Activated T-helper 1 cell treated with anti-CD3 and anti-CD28 coated beads, Interleukin-2, amount 50 U/mL, for 16 hours (primary cell): ENCODE results near the gene XYLT1.
"Not testable (repeated sequence)": the region's sequence is repeated elsewhere in the genome, so short reads cannot be mapped to it uniquely, and the experiment has no call there.

Source experiments
- DNase-seq, 2 donors: peaks; one replicate each; pipeline ENCODE4 v3.0.0-alpha.2; 2020; ENCODE audit warnings: low read depth in 1 of 2, low spot score in 1 of 2

XYLT1 gene

DNA sequence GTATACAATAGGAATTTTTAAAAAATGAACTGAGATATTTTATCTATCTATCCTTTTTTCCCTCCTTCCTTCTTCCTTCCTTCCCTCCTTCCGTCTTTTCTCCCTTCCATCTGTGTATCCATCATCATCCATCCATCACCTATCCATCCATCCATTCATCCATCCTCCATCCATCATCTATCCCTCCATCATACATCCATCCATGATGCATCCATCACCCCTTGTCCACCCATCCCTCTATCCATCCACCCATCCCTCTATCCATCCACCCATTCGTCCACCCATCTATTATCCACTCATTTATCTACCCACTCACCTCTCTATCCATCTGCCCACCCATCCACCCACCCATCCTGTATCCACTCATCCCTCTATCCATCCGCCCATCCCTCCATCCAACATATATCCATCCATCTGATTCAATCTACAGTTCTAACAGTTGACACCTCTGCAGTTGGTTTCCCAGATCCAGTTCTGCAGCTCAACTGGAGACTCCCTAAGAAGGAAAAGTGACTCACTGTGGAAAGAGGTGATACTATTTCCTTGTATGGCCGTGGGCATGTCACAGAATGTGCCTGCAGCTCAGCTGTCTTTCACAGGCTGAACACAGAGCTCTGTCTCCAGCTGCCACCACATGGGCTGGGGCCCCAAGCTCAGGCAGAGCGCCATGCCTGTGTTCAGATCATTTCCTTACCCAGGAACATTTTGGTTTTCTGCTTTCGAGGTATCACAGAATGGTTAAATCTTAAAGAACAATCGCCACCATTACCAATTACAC is 130.8 kb downstream of the XYLT1 start:
- DNase-seq = no peak

DNA sequence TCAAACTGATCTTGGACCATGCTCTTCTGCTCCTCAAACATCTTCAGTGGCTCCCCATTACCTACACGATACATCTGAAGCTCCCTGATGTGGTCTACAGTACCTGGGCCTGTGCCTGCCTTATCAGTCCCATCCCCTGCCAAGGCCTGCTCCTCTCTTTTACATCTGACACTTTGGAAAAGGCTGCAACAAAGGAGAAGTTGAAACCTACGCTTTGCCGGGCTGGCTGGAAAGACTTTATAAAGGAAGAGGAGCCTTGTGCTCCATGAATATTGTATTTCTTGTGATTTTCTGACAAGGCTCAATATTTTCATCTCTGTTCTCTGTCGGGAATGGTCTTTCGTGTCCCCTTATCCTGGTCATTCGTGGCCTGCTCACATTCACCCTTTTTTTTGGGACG is 132.5 kb downstream of the XYLT1 start:
- DNase-seq = no peak

DNA sequence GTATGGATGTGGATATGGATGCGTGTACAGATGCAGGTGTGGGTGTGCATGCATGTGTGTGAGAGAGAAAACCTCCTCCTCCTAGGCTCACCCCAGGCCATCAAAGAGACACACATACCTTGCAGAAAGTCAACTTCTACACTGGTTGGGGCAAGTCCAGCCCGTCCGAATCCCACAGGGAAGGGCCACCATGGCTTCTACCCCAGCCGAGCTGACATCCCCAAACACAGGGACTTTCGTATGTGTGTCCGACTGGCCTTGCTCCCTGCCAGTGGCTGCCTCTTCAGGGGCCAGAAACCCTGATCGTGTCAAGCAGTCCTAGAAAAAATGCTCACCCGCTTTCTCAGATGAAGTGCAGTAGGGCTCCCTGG is 134.2 kb downstream of the XYLT1 start:
- DNase-seq = no peak

DNA sequence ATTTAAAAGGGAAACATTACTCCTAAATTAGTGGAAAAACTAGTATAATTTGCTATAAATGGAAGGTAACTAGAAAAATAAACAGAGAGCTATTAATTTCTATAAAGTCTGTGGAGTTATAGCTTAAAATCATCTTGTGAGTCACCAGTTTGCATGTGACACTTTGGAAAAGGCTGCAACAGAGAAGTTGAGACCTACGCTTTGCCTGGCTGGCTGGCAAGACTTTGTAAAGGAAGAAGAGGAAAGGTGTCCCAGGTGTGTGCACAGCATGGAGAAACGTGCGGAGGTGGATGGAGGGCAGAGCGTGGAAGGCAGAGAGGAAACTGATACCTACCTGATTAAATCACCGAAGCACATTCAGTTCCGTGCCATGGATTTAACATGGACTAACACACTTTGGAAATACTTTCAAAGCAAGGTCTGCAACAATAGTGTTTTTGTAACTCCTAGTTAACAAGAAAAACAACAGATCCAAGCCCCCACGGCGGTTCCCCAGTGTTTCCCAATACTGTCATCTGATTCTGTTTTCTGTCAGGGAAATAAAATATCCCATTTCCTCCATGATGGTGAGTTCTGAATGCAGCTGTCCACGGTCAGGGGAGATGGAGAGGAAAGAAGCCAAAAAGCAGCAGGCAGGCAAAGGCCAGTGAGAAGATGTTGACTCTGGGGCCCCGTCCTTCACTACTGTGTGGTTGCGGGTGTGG is 134.8 kb downstream of the XYLT1 start:
- DNase-seq = no peak

DNA sequence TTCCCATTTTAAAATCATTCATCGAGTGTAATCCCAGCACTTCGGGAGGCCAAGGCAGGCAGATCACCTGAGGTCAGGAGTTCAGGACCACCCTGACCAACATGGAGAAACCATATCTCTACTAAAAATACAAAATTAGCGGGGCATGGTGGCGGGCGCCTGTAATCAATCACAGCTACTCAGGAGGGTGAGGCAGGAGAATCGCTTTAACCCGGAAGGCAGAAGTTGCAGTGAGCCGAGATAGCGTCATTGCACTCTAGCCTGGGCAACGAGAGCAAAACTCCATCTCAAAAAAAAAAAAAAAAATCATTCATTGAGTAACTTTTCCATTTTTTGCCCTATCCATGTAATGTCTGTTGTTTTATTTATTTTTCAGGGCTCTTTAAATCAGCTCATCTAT is 135.4 kb downstream of the XYLT1 start:
- DNase-seq = not testable (repeated sequence)

DNA sequence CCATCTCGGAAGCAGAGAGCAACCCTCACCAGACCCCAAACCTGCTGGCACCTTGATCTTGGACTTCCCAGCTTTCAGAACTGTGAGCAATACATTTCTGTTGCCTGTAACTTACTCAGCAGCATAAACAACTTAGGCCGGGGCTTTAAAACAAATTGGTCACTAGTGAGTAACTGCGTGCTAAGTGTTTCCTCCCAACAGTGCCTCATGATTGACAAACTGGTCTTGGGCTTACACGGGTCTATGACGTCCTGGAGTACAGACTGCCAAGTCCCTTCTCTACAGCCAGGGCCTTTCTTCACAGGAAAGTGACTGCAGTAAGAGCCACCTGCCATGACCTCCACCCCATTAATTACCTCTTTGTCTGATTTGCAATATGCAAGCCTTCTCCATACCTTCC is 136.7 kb downstream of the XYLT1 start:
- no peak for DNase-seq

DNA sequence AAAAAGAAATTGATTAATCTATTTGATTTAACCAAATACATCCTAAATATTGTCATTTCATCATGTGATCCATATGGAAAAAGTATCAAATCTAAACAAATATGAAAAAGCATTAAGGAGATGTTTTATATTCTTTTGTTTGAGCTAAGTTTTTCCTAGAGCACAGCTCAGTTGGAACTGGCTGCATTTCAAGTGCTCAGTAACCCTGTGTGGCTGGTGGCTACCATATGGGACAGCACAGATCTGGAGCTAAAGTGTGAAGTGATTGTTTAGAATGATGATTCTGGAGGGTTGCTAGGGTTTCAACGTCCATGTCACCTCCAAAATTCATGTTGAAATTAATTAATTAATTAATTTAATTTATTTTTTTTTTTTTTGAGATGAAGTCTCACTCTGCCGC is 137.5 kb downstream of the XYLT1 start:
- DNase-seq = no peak

DNA sequence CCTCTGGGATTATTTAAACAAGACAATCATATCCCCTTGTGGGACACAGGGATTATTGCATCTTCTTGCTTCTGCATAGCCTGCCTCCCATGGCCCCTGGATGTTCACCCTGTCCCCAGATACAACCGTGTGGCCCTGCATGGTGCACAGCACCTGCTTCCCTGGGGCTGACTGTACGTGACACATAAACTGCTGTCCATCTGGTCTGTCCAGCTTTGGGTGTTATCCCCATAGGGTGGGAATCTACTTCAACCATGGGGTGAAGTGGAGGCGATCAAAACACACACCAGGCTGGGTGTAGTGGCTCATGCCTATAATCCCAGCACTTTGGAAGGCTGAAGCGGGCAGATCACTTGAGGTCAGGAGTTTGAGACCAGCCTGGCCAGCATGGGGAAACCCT is 138.8 kb downstream of the XYLT1 start:
- DNase-seq = no peak

DNA sequence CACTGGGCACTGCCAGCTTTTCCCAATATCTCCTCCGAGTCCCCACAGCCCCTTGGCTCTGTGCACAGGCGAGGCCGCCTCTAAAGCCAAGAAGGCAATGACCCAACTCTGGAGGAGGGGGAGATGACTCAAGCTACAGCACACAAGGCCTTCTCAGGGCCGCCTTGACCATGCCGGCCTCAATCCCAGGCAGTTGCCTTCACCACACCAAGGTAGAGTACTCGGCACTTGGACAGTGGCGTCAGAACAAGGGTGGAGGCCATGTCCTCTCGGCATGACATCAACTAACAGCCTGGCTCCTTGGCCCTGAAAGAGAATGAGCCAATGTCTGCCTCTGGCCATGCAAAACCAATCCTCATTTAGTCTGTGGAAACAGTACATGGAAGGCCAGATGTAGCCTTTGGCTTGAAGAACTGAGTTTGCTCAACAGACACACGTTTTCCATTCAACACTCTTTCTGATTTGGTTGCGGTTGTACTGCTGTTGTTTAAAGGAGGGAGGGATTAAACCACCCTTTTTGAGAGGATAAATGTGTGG is 139.6 kb downstream of the XYLT1 start:
- DNase-seq = no peak

DNA sequence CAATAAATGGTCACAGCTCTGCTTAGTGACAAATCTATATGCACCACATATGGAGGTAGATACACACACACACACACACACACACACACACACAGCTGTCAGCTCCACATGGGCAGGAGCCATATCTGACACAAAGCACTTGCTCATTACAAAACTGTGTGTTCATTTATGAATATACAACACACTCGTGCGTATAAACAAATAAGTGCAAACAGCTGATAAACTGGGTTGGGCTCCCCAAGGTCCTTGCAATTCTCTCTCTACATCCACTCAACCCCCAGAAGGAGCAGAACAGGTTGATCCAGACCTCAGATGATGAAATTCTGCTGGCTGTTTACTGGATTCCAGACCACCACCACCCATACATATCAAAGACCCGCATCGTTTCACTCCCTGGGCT is 140.7 kb downstream of the XYLT1 start:
- DNase-seq = no peak

DNA sequence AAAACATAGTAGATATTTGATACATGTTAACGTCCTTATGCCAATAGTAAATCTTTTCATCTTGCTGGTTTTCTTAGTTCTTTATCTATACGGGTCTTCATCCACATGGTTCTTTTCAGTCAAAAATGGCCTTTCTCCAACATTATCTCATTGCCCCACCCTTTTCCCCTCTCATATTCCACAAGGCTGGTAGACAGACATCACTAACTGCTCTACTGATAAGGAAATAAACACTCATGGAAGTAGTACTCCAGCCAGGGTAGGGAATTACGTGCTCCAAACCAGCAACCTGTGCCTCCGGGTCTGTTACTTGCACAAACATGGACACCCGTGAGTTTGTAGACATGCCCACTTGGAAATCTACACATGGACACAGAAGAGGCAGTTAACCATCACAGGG is 141.4 kb downstream of the XYLT1 start:
- no peak for DNase-seq

DNA sequence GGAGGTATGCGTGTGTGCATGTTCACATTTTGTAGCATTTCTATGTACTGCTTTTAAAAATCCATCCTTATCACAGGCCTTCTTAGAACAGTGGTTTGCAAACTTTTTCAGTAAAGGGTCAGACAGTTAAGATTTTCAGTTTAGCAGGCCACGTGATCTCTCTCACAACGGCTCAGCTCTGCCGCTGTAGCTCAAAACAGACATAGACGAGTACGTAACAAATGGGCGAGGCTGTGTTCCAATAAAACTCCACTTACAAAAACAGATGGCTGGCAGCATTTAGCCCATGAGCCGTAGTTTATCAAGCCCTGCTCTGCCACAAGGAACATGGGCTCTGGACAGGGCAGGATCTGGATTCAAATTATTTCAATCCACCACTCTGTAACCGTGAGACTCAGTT is 141.8 kb downstream of the XYLT1 start:
- no peak for DNase-seq

DNA sequence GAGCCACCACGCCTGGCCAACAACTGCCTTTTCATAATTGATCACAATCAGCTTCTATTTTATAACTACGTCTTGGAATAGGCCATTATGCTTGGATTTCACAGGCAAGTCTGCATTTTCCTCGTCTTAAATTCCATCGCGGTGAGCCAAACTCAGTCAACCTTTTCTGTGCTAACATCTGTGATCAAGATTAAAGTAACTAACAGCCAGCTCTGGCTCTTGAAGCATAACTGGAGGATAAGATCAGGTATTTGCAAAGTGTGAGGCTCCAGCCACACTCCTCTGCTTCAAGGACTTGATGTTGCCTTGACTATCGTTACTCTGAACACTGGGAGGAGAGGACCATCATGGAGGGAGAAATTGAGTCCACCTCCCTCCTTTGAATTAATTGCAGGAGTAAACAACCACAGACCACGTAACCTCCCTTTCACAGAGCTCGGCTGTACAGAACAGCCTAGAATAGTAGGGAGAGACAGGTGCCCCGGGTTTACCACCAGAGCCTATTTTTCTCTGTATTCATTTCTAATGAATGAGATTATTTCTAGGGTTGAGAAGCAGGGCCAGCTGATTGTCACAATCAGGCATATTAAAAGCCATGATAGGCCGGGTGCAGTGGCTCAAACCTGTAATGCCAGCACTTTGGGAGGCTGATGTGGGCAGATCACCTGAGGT is 143.0 kb downstream of the XYLT1 start:
- DNase-seq = no peak

DNA sequence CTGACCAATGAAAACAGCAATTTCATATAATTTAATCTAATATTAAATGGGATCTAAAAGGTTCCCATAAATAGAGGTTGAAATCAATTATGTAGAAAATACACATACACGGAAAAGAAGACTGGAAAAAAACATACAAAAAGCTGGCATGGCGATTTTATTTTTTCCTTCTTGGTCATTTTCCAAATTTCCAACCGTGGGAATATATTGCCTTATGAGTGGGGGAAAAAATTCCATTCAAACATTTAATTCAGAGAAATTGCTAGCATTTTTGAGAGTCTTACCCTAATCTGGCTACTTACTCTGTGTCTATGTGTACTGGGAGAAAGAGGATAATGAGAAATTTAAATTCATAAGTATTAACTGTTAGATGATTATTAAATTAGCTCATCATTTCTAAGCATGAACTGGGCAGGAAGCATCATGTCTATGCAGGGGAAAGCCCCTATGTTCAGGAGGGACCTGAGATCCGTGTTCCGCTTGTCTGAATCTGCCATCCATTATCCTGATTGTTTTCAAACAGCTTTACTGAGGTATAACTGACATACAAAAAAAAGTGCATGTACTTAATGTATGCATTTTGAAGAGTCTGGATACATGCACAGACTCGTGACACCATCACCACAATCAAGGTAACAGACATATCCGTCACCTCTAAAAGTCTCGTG is 145.2 kb downstream of the XYLT1 start:
- DNase-seq = no peak

DNA sequence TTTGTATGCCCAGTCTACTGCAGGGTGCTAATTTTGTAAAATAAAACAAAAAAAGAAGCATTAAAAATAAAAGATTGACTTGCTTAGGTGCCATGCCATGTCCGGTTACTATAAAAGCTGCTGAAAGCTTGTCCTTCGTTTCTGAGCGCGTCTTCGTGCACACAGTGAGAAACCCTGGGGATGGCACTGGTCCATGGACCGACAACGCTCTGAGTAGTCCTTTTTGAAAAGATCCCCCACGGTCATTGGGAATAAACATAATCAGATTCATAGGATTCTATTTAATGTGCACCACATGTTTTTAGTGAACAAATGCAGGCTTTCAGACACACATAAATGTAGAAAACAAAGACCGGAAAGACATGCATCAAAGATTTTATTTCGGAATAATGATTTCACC is 146.3 kb downstream of the XYLT1 start:
- no peak for DNase-seq

DNA sequence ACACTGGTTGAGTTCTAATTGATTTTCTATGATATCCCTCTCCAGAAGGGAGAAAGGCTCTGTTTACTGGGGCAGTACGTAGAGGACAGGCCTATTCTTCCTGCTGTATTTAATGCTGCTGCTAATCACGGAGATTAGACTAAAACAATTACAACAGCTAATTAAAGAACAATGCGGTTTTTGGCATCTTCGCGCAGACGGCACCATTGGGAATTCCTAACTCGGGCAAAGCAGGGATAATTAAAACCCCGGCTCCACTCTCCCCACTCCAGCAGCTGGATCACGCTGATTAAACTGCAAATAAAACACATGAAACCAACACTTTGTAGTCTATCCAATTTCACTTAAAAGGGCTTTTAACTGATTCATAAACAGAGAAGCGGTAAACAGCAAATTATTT is 147.6 kb downstream of the XYLT1 start:
- DNase-seq = no peak

DNA sequence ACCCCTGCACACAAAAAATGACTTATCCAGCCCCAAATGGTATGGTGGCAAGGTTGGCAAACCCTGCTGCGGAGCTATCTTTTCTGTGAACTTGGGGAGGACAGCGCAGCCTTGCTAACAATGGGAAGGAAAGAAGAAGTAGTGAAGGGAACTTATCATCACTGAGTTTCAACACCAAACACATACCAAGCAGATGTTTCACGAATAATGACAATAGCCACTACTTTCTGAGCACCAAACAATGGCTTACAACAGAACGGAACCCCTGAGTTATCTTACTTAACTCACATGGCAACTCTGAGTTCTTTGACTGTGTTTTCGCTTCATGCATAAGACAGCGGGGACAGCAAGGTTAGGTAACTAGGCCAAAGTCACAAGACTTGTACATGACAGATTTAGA is 148.9 kb downstream of the XYLT1 start:
- no peak for DNase-seq

DNA sequence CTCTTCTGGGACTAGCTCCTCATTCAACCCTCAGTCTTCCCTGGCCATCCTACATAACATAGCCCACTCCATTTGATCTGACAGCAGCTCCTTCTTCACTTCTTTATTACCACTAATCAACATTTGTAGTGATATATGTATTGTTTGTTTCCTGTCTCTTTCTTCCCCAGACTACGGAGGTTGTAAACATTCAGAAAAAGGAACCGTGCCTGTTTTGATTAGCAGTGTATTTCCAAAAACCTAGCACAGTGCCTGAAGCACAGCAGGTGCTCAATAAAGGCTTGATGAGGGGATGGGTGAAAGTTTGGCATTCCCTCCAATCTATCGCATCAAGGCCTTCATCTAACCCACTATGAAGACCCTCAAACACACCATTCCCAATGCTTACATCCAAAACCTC is 150.8 kb downstream of the XYLT1 start:
- no peak for DNase-seq

DNA sequence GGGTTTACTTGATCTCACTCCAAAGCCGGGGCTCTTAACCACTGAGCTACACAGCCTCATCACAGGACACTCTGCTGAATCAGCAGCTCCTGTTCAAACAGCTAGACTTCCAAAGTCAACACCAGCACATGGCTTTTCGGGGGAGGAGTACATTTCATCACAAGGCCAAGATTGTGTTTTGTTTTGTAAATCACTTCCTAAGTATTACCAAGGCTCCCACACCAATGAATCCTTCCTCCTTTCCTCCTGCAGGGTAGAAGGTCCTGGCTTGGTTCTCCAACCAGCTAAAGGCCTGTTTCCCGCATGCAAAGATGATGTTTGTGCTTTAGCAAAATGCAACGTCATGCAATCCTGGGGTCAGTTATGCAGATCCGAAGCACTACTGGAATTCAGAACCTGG is 152.5 kb downstream of the XYLT1 start:
- no peak for DNase-seq

DNA sequence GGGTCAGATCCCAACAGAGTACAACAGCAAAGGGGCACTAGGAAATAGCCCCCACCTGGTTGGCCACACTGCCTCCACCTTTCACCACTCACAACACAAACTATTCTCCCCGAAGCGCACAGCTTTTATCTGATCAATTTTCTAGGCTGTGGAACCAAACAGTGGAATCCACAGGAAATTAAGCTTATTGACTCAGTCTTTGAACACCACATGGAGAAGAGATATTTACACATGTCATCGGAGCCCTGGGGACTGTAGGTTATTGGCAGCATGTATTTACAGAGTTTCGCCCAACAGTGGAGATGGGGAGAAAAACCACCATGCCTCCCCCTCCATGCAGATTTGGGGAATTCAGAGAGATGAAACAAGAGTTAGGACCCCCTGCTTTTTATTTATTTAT is 154.8 kb downstream of the XYLT1 start:
- DNase-seq = no peak

DNA sequence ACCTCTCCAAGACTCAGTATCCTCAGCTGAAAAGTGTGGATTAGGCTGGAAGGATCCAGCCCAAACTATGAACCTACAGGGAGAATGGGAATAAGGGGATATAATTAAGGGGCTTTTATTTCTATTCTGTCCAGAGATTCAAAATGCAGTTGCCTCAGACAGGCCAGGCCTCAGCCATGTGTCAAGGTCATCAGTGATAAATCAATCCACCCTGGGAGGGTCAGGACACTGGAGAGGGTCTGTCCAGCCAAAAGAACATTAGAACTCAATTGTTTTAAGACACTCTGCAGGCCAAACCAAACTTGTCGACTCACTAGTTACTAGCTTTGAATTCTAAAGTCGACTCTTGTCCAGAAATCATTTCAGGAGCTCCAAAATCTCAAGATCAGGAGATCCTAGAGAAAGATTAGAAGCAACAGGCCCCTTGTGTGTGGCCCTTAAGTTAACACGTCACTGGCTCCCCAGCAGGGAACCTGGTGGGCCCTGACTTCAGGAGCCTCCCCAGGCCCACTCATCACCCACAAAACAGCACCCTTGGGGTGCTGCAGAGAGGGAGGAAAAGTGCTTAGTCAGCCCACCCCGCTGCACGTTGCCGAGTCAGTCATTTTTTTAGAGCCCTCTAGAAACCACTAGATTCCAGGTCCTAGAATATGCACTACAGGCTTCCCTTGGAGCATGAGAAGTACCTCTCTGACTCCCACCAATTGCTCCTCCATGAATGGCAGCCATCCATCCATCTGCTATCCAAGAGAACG is 156.8 kb downstream of the XYLT1 start:
- DNase-seq = no peak
